AG04449 (cell line): Measurements from ENCODE around the gene MRPL43.
A peak's percentile ranks its signal among the peaks of the same experiment; 100 is the strongest.

Experiments
- CTCF ChIA-PET: fragments of 350-600 bp; formaldehyde crosslinking; extraction: SDS; loops from one replicate; lab custom pipeline; 2021; ENCODE audit warnings: antibody characterized with exemption; lab: Yijun Ruan, JAX
- POLR2A ChIA-PET: fragments of 400-600, 350-600 bp; formaldehyde crosslinking; extraction: SDS; loops from one replicate; lab custom pipeline; 2020; ENCODE audit warnings: antibody characterized with exemption, inconsistent platforms; lab: Yijun Ruan, JAX
- DNase-seq: peaks from one replicate; pipeline ENCODE4 v3.0.0-alpha.2; 2010; ENCODE audit warnings: low read depth, low spot score
- H3K4me3 ChIP-seq: 2 replicates; pipeline ENCODE4 v1.5.1; 2011; ENCODE audit warnings: low read depth, mild to moderate bottlenecking, control low read depth, low read length
- TF ChIP-seq, protein P1 (sequence below): IDR thresholded peaks from one replicate; pipeline ENCODE4 v1.5.1; 2011; ENCODE audit warnings: mild to moderate bottlenecking, moderate library complexity, low read length, control low read depth, inconsistent platforms; ENCODE audit not compliant: insufficient read depth; ENCODE audit errors: missing control alignments

MRPL43 gene

DNA sequence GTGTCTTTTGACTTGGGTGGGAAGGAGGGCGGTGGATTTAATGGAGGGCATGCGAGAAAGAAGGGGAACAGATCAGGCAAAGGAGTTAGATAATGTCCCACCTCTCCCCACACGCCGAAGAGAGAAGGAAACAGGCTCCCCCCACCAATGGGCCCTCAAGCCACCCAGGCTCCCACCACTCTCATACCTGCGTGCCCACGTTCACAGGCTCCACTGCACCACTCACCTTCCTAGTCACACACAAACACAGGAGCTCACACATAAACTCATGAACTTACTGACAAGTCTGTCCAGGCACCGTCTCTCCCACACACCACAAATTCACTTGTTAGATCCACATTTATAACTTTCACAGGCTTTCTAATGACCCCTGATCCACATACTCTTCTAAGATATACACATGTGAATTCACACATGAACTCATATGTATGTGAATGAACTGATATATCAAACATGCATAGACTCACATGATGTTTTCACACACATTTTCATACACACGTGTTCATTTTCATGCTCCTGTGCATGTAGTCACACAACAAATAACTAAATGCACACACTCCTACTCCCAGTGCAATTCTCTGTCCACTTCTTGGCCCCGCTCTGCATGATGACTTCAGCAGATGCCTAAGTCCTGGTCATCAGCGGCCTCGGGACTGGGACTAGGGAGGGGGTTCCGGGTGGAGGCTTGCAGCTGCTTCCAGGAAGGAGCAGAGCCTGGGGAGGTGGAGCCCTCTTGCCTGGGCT lies 13.8 kb upstream of the MRPL43 start:
- peak overlapping the region; percentile 85 for H3K4me3 ChIP-seq
- ChIA-PET CTCF (interaction anchor here (0.7 to 26.4 kb wide), 5 partner anchors 8 to 36 kb away, joined by 3 to 803 read pairs (median 242); partner anchors contain the start of genes PDZD7 and SFXN3), POLR2A (interaction anchor here (0.9 to 2.6 kb wide), 2 partner anchors 13 to 28 kb away, joined by 3 to 16 read pairs; no protein-coding TSS in a partner anchor)
- peak; percentile 70 for DNase-seq
- TF ChIP-seq, protein P1, sequence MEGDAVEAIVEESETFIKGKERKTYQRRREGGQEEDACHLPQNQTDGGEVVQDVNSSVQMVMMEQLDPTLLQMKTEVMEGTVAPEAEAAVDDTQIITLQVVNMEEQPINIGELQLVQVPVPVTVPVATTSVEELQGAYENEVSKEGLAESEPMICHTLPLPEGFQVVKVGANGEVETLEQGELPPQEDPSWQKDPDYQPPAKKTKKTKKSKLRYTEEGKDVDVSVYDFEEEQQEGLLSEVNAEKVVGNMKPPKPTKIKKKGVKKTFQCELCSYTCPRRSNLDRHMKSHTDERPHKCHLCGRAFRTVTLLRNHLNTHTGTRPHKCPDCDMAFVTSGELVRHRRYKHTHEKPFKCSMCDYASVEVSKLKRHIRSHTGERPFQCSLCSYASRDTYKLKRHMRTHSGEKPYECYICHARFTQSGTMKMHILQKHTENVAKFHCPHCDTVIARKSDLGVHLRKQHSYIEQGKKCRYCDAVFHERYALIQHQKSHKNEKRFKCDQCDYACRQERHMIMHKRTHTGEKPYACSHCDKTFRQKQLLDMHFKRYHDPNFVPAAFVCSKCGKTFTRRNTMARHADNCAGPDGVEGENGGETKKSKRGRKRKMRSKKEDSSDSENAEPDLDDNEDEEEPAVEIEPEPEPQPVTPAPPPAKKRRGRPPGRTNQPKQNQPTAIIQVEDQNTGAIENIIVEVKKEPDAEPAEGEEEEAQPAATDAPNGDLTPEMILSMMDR: no peak

DNA sequence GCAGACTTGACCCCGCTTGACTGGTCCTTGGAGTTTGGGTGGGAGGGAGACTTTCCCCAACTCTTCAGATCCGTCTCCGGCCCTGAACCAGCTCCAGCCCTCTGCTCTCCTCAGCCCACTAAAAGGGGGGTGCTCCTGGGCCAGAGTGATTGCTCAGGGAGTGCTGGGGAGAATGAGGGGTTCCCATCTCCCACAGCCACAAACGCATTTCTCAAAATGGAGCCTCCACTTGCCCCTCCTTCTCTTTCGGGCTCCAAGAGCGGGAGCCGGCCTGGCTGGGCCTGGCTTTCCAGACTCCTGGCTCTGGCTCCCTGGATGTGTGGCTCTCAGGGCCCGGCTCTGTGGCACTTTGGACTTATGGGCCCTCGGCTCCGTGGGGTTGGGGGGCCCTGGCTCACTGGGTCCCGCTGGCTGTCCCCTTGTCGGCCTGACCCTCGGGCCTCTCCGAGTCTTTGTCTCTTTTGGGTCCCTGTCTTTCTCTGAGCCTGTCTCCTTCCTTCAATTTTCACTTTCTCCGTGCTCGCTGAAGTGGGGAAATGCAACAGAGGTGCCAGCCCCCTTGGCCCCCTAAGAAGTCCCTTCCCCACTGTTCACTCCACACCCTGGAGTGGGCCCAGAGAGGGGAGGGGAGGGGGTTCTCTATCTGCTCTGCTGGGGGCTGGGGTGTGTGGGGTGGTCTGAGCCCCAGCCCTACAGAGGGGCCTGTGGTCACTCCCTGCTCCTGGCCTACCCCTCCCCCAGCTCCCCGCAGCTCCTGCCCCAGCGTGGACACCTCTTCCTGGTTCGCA lies 13.0 kb upstream of the MRPL43 start:
- CTCF ChIA-PET: interaction anchor here (1.0 to 26.4 kb wide), 7 partner anchors 9 to 54 kb away, joined by 3 to 803 read pairs (median 119); partner anchors contain the start of genes MRPL43, PDZD7, SFXN3 and TWNK
- DNase-seq: no peak
- TF ChIP-seq, protein P1: no peak
- POLR2A ChIA-PET: interaction anchor here (1.0 to 2.6 kb wide), 4 partner anchors 7 to 32 kb away, joined by 4 to 16 read pairs (median 4); partner anchors contain the start of genes MRPL43 and TWNK
- peak overlapping the region; percentile 85 for H3K4me3 ChIP-seq

DNA sequence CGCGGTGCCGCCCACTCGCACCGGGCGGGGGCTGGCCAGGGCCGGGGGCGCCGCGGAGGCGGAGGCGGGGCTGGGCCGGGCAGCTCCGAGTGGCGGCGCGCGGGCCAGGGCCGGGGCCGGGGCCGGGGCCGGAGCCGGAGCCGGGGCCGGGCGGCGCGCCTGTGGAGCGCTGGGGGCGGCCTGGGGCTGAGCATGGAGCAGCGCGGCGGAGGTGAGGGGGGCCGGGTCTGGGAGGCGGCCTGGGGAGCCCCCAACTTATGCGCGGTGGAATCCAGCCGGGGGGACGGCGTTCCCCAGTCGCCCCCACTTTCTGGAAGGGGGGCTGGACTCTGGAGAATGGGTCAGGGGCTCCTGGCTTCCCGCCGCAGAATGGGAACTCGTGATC lies 12.4 kb upstream of the MRPL43 start, which contains the start of gene LZTS2:
Gene LZTS2 (plus strand): TSS at position 67 of the 385 bp plus-strand sequence. CDS start 2,731 bp downstream, outside the sequence.
- H3K4me3 ChIP-seq: peak within 1 kb of the TSS; percentile 85
- POLR2A ChIA-PET: interaction anchor here (1.0 to 2.6 kb wide), 6 partner anchors 8 to 32 kb away, joined by 3 to 16 read pairs (median 4); partner anchors contain the start of genes MRPL43, PDZD7, SFXN3 and TWNK
- CTCF ChIA-PET: interaction anchor here (0.6 to 26.4 kb wide), 9 partner anchors 9 to 1114 kb away, joined by 3 to 803 read pairs (median 13); partner anchors contain the start of genes KAZALD1, MRPL43, PDZD7 and SFXN3
- TF ChIP-seq, protein P1: no peak
- no peak for DNase-seq

DNA sequence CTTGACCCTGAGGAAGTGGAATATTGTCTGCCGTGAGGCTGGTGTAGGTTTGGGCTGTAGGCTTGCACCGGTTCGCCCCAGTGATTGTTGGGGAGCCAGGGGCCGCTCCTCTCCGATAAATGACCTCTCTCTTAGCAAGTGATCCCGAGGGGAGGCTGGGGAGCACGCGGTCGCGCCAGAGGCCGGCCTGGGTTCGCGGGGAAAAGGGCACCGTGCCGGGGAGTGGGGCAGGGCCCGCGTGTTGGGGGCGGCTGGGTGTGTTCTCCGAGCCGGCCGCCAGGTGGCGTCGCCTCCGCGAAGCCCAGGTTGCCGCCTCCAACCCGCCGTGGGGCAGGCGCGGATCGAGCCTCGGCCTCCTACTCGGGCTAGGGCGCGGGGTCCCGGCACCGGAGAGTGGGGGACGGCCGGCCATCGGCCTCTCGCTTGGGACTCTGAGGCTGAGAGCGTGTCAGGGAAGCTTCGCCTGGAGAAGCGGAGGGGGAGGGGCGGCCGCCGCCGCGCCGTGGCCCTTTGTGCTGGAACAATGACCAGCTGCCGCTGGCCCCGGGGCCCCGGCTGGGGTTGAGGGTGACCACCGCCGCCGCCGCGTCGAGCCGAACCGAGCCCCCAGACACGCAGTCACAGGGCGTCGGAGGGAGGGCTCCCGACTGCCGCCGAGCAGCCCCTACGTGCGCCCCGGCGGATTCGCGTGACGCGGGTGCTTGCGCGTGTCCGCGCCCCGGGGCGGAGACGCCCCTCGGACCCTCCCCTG lies 11.9 kb upstream of the MRPL43 start:
- ChIA-PET POLR2A (interaction anchor here (0.9 to 2.6 kb wide), 8 partner anchors 8 to 33 kb away, joined by 3 to 16 read pairs (median 4); partner anchors contain the start of genes MRPL43, PDZD7, SFXN3 and TWNK), CTCF (interaction anchor here (0.6 to 26.4 kb wide), 10 partner anchors 10 to 1114 kb away, joined by 3 to 803 read pairs (median 11); partner anchors contain the start of genes KAZALD1, MRPL43, PDZD7 and SFXN3)
- peak overlapping the region; percentile 85 for H3K4me3 ChIP-seq
- TF ChIP-seq, protein P1: peak; percentile 96
- no peak for DNase-seq

DNA sequence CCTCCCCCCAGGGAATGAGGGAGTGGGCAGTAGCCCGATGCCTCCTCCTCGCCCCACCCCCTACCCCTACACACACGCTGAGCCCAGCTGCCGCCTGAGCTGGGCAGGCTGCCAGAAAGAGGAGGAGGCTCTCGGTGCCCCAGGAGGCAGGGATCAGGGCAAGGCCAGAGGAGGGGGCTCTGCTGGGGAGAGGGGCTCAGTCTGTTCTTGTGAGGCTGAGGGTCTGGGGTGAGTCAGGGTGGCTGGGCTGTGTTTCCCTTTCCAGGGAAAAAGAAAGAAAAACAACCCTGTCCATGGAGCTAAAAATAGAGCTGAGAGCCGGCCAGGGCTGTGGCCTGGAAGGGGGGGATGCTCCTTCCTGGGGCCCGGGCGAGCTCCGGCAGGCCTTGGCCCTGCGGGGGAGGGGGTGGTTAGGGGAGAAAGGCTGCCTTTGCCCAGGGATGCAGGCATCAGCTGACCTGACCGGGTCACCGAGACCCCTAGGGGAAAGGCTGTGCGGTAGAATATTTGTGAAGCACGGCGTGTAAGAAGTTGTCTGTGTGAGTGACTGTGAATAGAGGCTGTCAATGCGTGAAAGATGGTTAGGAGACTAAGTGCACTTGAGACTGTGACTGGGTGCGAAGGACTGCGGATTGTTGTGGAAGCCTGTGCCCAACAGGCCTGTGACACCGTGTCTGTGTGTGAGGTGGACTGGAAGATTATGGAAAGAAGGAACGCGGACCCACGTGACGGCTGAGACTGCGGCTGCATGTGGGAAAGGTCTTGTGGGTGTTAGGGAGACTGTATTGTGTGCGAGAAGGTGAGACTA lies 11.1 kb upstream of the MRPL43 start:
- TF ChIP-seq, protein P1: no peak
- ChIA-PET POLR2A (interaction anchor here (0.9 to 2.0 kb wide), 7 partner anchors 9 to 34 kb away, joined by 3 to 8 read pairs (median 4); partner anchors contain the start of genes PDZD7 and SFXN3), CTCF (interaction anchor here (0.6 to 26.4 kb wide), 18 partner anchors 11 to 463 kb away, joined by 3 to 803 read pairs (median 4); partner anchors contain the start of genes HIF1AN, KAZALD1, MRPL43 and PDZD7)
- DNase-seq: no peak
- H3K4me3 ChIP-seq: peak overlapping the region; percentile 85
